NT2/D1 (cell line): Measurements from ENCODE around the gene LACTB.
A peak's percentile ranks its signal among the peaks of the same experiment; 100 is the strongest.

Experiments used
- DNase-seq: peaks from one replicate; pipeline ENCODE4 v3.0.0-alpha.2; 2011; ENCODE audit warnings: low read depth, low spot score
- H3K27me3 ChIP-seq: 2 replicates; pipeline ENCODE4 v1.6.0; 2011; ENCODE audit warnings: mild to moderate bottlenecking; ENCODE audit not compliant: insufficient read length, insufficient read depth
- H3K36me3 ChIP-seq: 2 replicates; pipeline ENCODE4 v1.6.1; 2011; ENCODE audit warnings: mild to moderate bottlenecking, low read length, mixed read lengths; ENCODE audit not compliant: insufficient read depth, insufficient read length
- H3K4me1 ChIP-seq: 2 replicates; pipeline ENCODE4 v1.5.1; 2011; ENCODE audit not compliant: insufficient read depth, insufficient read length
- H3K4me3 ChIP-seq: 2 replicates; pipeline ENCODE4 v1.5.1; 2011; ENCODE audit warnings: low read depth; ENCODE audit not compliant: insufficient read length
- H3K9ac ChIP-seq: 2 replicates; pipeline ENCODE4 v1.6.0; 2011; ENCODE audit warnings: low read depth; ENCODE audit not compliant: insufficient read length
- H3K9me3 ChIP-seq: 2 replicates; pipeline ENCODE4 v1.5.1; 2011; ENCODE audit warnings: mild to moderate bottlenecking, low read length; ENCODE audit not compliant: insufficient read depth
- SUZ12 ChIP-seq: IDR thresholded peaks from 2 replicates; pipeline ENCODE4 v1.6.1; 2011; ENCODE audit not compliant: insufficient read length, insufficient read depth; ENCODE audit errors: extremely low read depth
- YY1 ChIP-seq: IDR thresholded peaks from 2 replicates; pipeline ENCODE4 v1.6.1; 2011; ENCODE audit not compliant: insufficient read length, insufficient read depth
- ZNF274 ChIP-seq: IDR thresholded peaks from 2 replicates; pipeline ENCODE4 v1.6.1; 2011; ENCODE audit warnings: mild to moderate bottlenecking, low read depth, low read length

The LACTB gene

GRCh38 chr15:63076714-63077046 lies 45.0 kb upstream of the LACTB start:
- Histone ChIP-seq H3K36me3 (peaks cover under 1% of the 10 kb centered on the region), H3K9ac (no peak overlapping the region), H3K9me3 (no peaks in the 10 kb centered on the region), H3K4me3 (no peak overlapping the region), H3K4me1 (peaks cover 9% of the 10 kb centered on the region), H3K27me3 (no peaks in the 10 kb centered on the region)
- peak; percentile 88 for DNase-seq
- no peak for TF ChIP-seq SUZ12
- no peak for TF ChIP-seq YY1
- TF ChIP-seq ZNF274: no peak

GRCh38 chr15:63077952-63078351 lies 43.7 kb upstream of the LACTB start:
- H3K27me3 ChIP-seq: no peaks in the 10 kb centered on the region
- H3K4me3 ChIP-seq: no peak overlapping the region
- H3K9ac ChIP-seq: no peak overlapping the region
- TF ChIP-seq SUZ12 (no peak), ZNF274 (no peak), YY1 (no peak)
- H3K4me1 ChIP-seq: peaks cover 10% of the 10 kb centered on the region
- DNase-seq: no peak
- no peaks in the 10 kb centered on the region for H3K36me3 ChIP-seq
- H3K9me3 ChIP-seq: no peaks in the 10 kb centered on the region

GRCh38 chr15:63079947-63080626 lies 41.6 kb upstream of the LACTB start:
- Histone ChIP-seq H3K27me3 (no peaks in the 10 kb centered on the region), H3K9ac (no peak overlapping the region), H3K4me1 (peaks cover 17% of the 10 kb centered on the region), H3K36me3 (no peaks in the 10 kb centered on the region), H3K9me3 (no peaks in the 10 kb centered on the region), H3K4me3 (no peak overlapping the region)
- no peak for TF ChIP-seq ZNF274
- TF ChIP-seq SUZ12: no peak
- TF ChIP-seq YY1: no peak
- no peak for DNase-seq

GRCh38 chr15:63080634-63081250 lies 40.9 kb upstream of the LACTB start:
- Histone ChIP-seq H3K27me3 (no peaks in the 10 kb centered on the region), H3K4me3 (no peak overlapping the region), H3K9me3 (no peaks in the 10 kb centered on the region), H3K9ac (no peak overlapping the region), H3K4me1 (peaks cover 15% of the 10 kb centered on the region), H3K36me3 (no peaks in the 10 kb centered on the region)
- no peak for TF ChIP-seq SUZ12
- TF ChIP-seq ZNF274: no peak
- no peak for TF ChIP-seq YY1
- DNase-seq: no peak

- no peaks in the 10 kb centered on the region for H3K9me3 ChIP-seq
- peaks cover 11% of the 10 kb centered on the region for H3K4me1 ChIP-seq
- H3K9ac ChIP-seq: no peak overlapping the region
- no peaks in the 10 kb centered on the region for H3K27me3 ChIP-seq
- no peaks in the 10 kb centered on the region for H3K36me3 ChIP-seq
- no peak overlapping the region for H3K4me3 ChIP-seq
- DNase-seq: no peak
- no peak for TF ChIP-seq SUZ12
- no peak for TF ChIP-seq YY1
- no peak for TF ChIP-seq ZNF274
Measured at GRCh38 chr15:63082366-63082765, 39.3 kb upstream of the LACTB start.

GRCh38 chr15:63083044-63083443 lies 38.6 kb upstream of the LACTB start:
- peak overlapping the region; percentile 37 for H3K9ac ChIP-seq
- no peak for TF ChIP-seq YY1
- no peak for TF ChIP-seq ZNF274
- no peak for TF ChIP-seq SUZ12
- H3K4me3 ChIP-seq: no peak overlapping the region
- peaks cover 11% of the 10 kb centered on the region for H3K4me1 ChIP-seq
- no peak for DNase-seq
- H3K36me3 ChIP-seq: no peaks in the 10 kb centered on the region
- no peaks in the 10 kb centered on the region for H3K9me3 ChIP-seq
- no peaks in the 10 kb centered on the region for H3K27me3 ChIP-seq

- DNase-seq: no peak
- Histone ChIP-seq H3K4me3 (no peak overlapping the region), H3K27me3 (no peaks in the 10 kb centered on the region), H3K36me3 (no peaks in the 10 kb centered on the region), H3K9ac (peak overlapping the region; percentile 37), H3K4me1 (peaks cover 12% of the 10 kb centered on the region), H3K9me3 (no peaks in the 10 kb centered on the region)
- TF ChIP-seq ZNF274 (no peak), YY1 (no peak), SUZ12 (no peak)
Measured at GRCh38 chr15:63083541-63083940, 38.1 kb upstream of the LACTB start.
